Measurements from ENCODE around the gene FSD1L.
A peak's percentile ranks its signal among the peaks of the same experiment; 100 is the strongest.

Gene FSD1L

DNA sequence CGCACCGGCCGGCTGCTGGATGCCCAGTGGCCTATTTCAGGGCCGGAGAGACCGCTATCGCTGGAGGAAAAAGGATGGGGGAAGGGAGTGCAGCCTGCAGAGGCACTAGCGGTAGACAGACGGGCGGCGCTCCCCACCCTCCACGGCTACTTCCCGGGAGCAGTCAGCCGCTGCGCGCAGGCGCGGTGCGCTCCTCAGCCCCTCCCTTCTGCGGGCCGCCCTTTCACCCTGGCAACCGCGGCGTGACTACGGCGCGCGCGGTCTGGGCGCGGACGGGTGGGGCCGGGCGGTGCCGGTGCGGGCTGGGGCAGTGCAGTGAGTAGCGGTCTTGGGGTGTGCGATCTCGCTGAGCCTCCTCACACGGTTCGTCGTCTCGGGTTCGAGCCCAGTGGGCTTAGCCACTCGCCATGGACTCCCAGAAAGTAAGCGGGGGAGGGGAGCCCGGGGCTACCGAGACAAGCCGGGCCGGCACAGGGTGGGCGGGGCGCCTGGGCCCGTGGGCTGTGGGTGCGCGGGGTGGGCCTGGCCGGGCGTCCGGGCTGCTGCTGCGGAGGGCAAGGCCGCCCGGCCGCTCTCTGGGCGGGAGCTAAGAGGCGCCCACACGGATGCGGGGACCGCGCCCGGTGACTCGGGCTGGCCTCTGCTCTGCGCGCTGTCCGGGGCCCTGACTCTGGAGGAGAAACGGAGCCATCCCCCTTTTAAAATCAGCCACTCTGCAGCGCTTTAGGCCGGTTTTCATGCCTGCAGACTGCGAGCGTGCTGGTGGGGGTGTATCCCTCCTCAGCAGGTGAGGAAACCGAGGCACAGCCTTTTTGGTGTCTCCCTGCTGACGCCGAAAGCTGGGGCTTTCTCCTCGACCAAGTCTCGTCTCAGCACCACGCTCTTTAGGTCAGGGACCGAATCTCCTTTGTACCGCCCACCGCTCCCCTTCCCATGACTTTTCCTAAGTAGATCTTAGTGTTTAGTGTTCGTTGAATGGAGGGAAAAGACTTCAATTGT is at the start of gene FSD1L:
TSS of gene FSD1L (plus strand) at position 221 of the 999 bp plus-strand sequence. CDS start at position 408, 187 bp downstream.
- DNase-seq, result peak; percentile 87

DNA sequence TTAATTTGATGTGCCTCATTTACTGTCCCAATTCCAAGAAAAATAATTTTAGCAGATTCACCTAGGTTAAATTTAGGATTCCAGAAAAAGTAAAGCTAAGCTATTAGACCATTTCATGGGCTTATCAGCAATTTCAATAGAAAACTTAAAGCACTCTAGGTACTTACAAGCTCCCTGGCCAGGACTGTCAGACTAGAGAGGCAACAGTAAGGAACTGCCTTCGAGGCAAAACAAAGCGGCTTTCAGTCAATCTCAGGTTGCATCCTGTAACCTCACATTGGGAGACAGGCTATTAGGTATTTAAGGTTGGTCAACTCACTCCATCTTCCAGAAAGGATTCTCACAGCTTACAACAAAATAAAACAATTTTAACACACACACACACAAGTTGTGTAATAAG is 48.7 kb upstream of the FSD1L start:
- DNase-seq, result no peak

- DNase-seq, result no peak
These were observed 46.2 kb upstream of the FSD1L start for GRCh38 chr9:105401651-105402050.

- DNase-seq, result no peak
These were observed 44.1 kb upstream of the FSD1L start for GRCh38 chr9:105403552-105404248.

DNA sequence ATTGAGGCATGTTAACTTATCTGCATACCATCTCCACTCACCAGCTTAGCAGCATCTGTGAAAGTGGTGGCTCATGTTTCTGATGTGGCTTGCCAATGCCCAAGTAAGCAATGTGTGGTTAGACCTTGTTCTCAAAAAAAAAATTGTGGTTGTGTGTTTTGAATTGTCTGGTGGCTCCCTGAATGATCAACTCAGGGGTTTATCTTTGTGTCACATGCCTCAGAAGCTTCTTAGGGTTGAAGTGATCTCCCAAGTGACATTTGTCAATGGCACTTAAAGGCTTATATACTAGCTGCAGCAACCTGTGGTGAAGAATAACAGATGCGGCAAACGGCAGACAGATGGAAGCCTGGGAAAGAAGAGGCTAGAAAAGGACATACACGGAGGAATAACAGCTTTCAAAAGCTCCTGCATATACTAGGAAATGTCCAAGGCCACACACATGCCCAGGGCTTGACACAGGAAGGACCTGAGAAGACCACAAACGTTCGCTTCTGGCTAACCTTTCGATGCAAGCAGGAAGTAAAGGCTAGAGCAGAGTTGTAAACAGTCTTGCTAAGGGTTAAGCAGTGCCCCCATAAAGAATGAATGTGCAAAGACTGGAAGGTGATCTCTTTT is 42.2 kb upstream of the FSD1L start:
- DNase-seq, result no peak

DNA sequence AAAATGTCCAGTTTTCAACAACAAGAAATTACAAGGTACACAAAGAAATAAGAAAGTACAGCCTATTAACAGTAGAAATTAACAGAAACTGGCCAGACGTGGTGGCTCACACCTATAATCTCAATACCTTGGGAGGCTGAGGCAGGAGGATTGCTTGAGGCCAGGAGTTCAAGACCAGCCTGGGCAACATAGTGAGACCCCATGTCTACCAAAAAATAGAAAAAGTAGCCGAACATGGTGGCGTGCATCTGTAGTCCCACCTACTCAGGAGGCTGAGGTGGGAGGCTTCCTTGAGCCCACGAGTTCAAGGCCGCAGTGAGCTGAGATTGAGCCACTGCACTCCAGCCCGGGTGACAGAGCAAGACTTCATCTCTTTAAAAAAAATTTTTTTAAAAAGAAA is 41.5 kb upstream of the FSD1L start:
- no peak for DNase-seq

- DNase-seq, result peak; percentile 9
These were observed 34.3 kb upstream of the FSD1L start for GRCh38 chr9:105413525-105413924.

- DNase-seq, result peak; percentile 55
These were observed 32.7 kb upstream of the FSD1L start for GRCh38 chr9:105414947-105415661.

- no peak for DNase-seq
These were observed 32.2 kb upstream of the FSD1L start for GRCh38 chr9:105415662-105415980.

- DNase-seq, result no peak
These were observed 31.0 kb upstream of the FSD1L start for GRCh38 chr9:105416840-105417239.

GRCh38 chr9:105418588-105419500 is 29.0 kb upstream of the FSD1L start:
- no peak for DNase-seq

DNA sequence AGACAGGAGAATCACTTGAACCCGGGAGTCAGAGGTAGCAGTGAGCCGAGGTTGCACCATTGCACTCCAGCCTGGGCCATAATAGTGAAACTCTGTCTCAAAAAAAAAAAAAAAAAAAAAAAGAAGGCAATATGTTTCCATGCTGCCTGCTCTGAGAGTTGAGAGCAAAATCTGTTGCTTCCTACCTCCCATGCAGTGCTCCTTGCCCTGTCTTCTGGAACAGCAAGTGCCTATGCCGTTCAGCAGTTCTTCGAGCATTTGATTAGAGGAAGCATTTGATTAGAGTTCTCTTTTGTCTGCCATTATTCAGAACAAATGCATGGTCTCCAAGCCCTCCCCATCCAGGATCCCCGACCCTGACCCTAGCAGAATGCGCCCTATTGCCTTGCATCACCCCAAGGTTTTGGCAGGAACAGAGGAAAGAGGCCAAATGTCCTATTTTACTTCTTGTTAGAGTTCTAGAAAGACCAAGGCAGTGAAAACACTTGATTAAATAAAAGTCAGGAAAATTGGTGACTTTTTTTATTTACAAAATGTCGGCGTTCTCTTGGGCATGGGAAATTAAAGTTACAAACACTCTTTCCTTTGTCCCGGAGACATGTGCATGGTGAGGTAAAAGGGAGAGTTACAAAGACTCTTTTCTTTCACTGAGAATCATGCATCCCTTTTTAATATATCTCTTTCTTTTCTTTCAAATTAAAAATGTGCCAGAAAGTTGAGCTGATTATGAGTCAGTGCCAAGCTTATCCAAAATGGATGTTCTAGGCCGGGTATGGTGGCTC is 27.8 kb upstream of the FSD1L start:
- DNase-seq, result no peak

DNA sequence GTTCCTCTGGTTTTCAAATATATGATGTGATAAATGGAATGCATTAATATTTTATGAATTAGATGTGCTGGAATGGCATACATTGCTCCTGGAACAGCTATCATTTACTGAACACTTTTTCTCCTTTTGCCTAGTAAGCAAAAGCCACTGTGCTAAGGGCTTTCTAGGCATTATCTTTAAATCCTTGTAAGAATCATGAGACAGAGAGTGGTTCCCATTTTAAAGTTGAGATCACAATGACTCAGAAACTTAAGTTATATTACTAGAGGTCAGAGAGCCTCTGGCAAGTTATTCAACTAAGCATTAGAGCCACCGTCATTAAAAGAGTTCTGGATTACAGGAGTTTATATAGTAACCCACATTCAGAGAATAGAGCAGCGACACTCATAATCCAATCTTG is 26.7 kb upstream of the FSD1L start:
- no peak for DNase-seq

DNA sequence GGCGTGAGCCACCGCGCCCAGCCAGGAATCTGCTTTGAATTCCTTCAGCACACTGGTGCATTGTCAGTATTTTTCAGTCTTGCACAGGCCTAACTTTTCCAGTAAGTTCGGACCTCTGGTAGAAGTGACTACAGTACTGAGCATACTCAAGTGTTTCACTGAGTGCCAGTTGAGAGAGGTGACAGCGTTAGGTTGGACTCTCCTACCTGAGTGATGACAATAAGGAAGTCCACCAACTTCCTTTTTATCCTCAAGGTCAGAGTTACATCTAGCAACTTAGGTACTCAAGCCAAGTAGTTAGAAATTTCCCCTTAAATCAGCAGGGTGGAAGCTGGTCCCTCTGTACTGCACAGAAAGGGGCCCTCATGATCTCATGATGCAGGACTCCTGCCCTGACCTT is 26.0 kb upstream of the FSD1L start:
- no peak for DNase-seq

GRCh38 chr9:105425816-105426433 is 21.9 kb upstream of the FSD1L start:
- DNase-seq, result peak; percentile 23

GRCh38 chr9:105426657-105427056 is 21.2 kb upstream of the FSD1L start:
- no peak for DNase-seq

- no peak for DNase-seq
These were observed 16.2 kb upstream of the FSD1L start for GRCh38 chr9:105431424-105432246.

GRCh38 chr9:105432247-105432842 is 15.5 kb upstream of the FSD1L start:
- DNase-seq, result no peak

GRCh38 chr9:105435453-105435852 is 12.4 kb upstream of the FSD1L start:
- DNase-seq, result no peak

Measured in NCI-H1105 treated with DMSO at 0.1 percent for 48 hours (cell line).